Keratinocyte (primary cell): ENCODE measurements around the gene KCTD8. TPM values are rescaled to one million over a fixed set of nuclear protein-coding genes. Genes with fewer than 3 reads are reported as not detected.

Experiments used
- DNase-seq: peaks from one replicate; pipeline ENCODE4 v3.0.0-alpha.2; 2011; ENCODE audit warnings: low read depth, missing footprints, low spot score
- FAIRE-seq: peaks from 2 replicates; lab custom pipeline; 2011; peaks lifted over from hg19 to GRCh38; lab: Jason Lieb, UNC
- H2AFZ ChIP-seq: 2 replicates; pipeline ENCODE4 v1.6.0; 2012; ENCODE audit warnings: low read length, control low read depth, inconsistent platforms; ENCODE audit not compliant: control insufficient read depth
- H3K27ac ChIP-seq: 2 replicates; pipeline ENCODE4 v1.5.1; 2011; ENCODE audit warnings: low read length; ENCODE audit not compliant: control insufficient read depth, insufficient read depth
- H3K27me3 ChIP-seq: 3 replicates; pipeline ENCODE4 v1.6.0; 2011; ENCODE audit warnings: low read length; ENCODE audit not compliant: control insufficient read depth, insufficient read depth; ENCODE audit errors: extremely low read depth
- H3K36me3 ChIP-seq, 2 experiments: 2 replicates in 1 of 2; 3 replicates in 1 of 2; pipeline ENCODE4 v1.5.1; 2011; ENCODE audit warnings: low read length in 2 of 2, mild to moderate bottlenecking in 1 of 2; ENCODE audit not compliant: control insufficient read depth in 2 of 2, insufficient read depth in 2 of 2; ENCODE audit errors: extremely low read depth in 1 of 2
- H3K4me1 ChIP-seq: 3 replicates; pipeline ENCODE4 v1.5.1; 2011; ENCODE audit warnings: low read length; ENCODE audit not compliant: control insufficient read depth, insufficient read depth; ENCODE audit errors: extremely low read depth
- H3K4me2 ChIP-seq: 3 replicates; pipeline ENCODE4 v1.6.0; 2011; ENCODE audit warnings: low read depth, low read length; ENCODE audit not compliant: control insufficient read depth, insufficient read depth; ENCODE audit errors: extremely low read depth
- H3K4me3 ChIP-seq, 3 experiments: fragments of 200-600 bp in 1 of 3; sonication (generic) in 1 of 3; 2 replicates in 2 of 3; 3 replicates in 1 of 3; pipeline ENCODE4 v1.5.1; 2011 to 2016; ENCODE audit warnings: low read length in 3 of 3, mild to moderate bottlenecking in 3 of 3, control low read depth in 2 of 3, inconsistent platforms in 1 of 3, low read depth in 1 of 3, mixed read lengths in 1 of 3, mixed run types in 1 of 3, moderate library complexity in 1 of 3; ENCODE audit not compliant: control insufficient read depth in 2 of 3, insufficient read depth in 2 of 3; ENCODE audit errors: extremely low read depth in 1 of 3
- H3K79me2 ChIP-seq: 2 replicates; pipeline ENCODE4 v1.6.0; 2012; ENCODE audit warnings: low read length; ENCODE audit not compliant: control insufficient read depth, insufficient read depth
- H3K9ac ChIP-seq: 3 replicates; pipeline ENCODE4 v1.6.0; 2011; ENCODE audit warnings: low read length; ENCODE audit not compliant: control insufficient read depth, insufficient read depth; ENCODE audit errors: extremely low read depth
- H3K9me1 ChIP-seq: 3 replicates; pipeline ENCODE4 v1.6.0; 2011; ENCODE audit warnings: low read length; ENCODE audit not compliant: control insufficient read depth, insufficient read depth; ENCODE audit errors: extremely low read depth
- H3K9me3 ChIP-seq: 2 replicates; pipeline ENCODE4 v1.5.1; 2012; ENCODE audit warnings: low read depth, low read length; ENCODE audit not compliant: control insufficient read depth
- H4K20me1 ChIP-seq: 3 replicates; pipeline ENCODE4 v1.6.0; 2011; ENCODE audit warnings: low read length; ENCODE audit not compliant: control insufficient read depth, insufficient read depth; ENCODE audit errors: extremely low read depth
- CTCF ChIP-seq, 3 experiments: IDR thresholded peaks in 1 of 3; conservative IDR thresholded peaks in 1 of 3; optimal IDR thresholded peaks in 1 of 3; 2 replicates in 2 of 3; 3 replicates in 1 of 3; pipeline versions ENCODE3 to v1.5.1; 2011; ENCODE audit warnings: low read length in 3 of 3, mild to moderate bottlenecking in 3 of 3, moderate library complexity in 2 of 3, control low read depth in 1 of 3, inconsistent platforms in 1 of 3; ENCODE audit not compliant: insufficient read depth in 2 of 3; ENCODE audit errors: extremely low read depth in 1 of 3
- EZH2 ChIP-seq: IDR thresholded peaks from one replicate; pipeline ENCODE4 v1.6.1; 2012; ENCODE audit warnings: inconsistent platforms, mild to moderate bottlenecking, low read length, moderate library complexity
- dilution Hi-C: fragments of 300-500 bp; cut with MboI; formaldehyde crosslinking; loops from one replicate; pipeline ENCODE4 v1.7.0; 2020; ENCODE audit warnings: low sequenced_read_pairs; ENCODE audit not compliant: extremely low pct_ligation_motif_present
- polyA plus RNA-seq, 5 experiments: library from polyadenylated mRNA; depleted of rRNA in 3 of 5; stranded (reverse) in 3 of 5; stranded (forward) in 1 of 5; unstranded in 1 of 5; fragments of >200 nt; gene quantifications; 1 replicate in 1 of 5; 2 replicates in 3 of 5; 3 replicates in 1 of 5; pipeline versions ENCODE4 v1.2.1 to v1.2.3, GENCODE V29; 2011 to 2012; ENCODE audit warnings: missing spikeins in 2 of 5, low read depth in 1 of 5, low replicate concordance in 1 of 5

KCTD8 gene
- polyA plus RNA-seq, 1 donor (not counting 4 experiments of a cell fraction or from before 2014, with no cell fraction given): 0.97 TPM

- Histone ChIP-seq H3K4me3 (peak overlapping the region; percentile 49 to 91 (median 87)), H2AFZ (peak overlapping the region; percentile 99), H3K9me1 (no peaks in the 10 kb centered on the region), H3K79me2 (no peaks in the 10 kb centered on the region), H3K9ac (peak overlapping the region; percentile 44), H3K4me1 (peaks cover 14% of the 10 kb centered on the region), H3K27ac (no peak overlapping the region), H3K9me3 (no peaks in the 10 kb centered on the region), H3K27me3 (peaks cover 30% of the 10 kb centered on the region), H4K20me1 (no peaks in the 10 kb centered on the region), H3K36me3 (no peaks in the 10 kb centered on the region), H3K4me2 (peak overlapping the region; percentile 100)
- FAIRE-seq (no peak), DNase-seq (no peak)
- TF ChIP-seq EZH2 (peak; percentile 41), CTCF (optimal IDR thresholded peaks at IDR 0.05 in 1 of 3, IDR thresholded peaks at IDR 0.05 in 1 of 3, conservative IDR thresholded peaks at IDR 0.05 in 1 of 3; ENCODE audit: extremely low read depth in 1 of 3, insufficient read depth in 2 of 3, low read length in 3 of 3) (peak in 2 of 3 experiments; percentile 18 to 48)
- dilution Hi-C loops: no loop called here
Observed at GRCh38 chr4:44447563-44448504, 775 bp downstream of the KCTD8 start.

GRCh38 chr4:44446801-44447562 lies 1.6 kb downstream of the KCTD8 start:
- FAIRE-seq: no peak
- Histone ChIP-seq H2AFZ (peak overlapping the region; percentile 74), H3K27ac (no peak overlapping the region), H3K27me3 (peaks cover 30% of the 10 kb centered on the region), H3K9me3 (no peaks in the 10 kb centered on the region), H3K4me2 (peak overlapping the region; percentile 100), H3K9me1 (no peaks in the 10 kb centered on the region), H3K36me3 (no peaks in the 10 kb centered on the region), H4K20me1 (no peaks in the 10 kb centered on the region), H3K4me3 (peak overlapping the region; percentile 49 to 91 (median 87)), H3K4me1 (peaks cover 14% of the 10 kb centered on the region), H3K79me2 (no peaks in the 10 kb centered on the region), H3K9ac (no peak overlapping the region)
- no peak for DNase-seq
- dilution Hi-C loops: no loop called here
- TF ChIP-seq EZH2 (peak; percentile 52), CTCF (optimal IDR thresholded peaks at IDR 0.05 in 1 of 3, IDR thresholded peaks at IDR 0.05 in 1 of 3, conservative IDR thresholded peaks at IDR 0.05 in 1 of 3; ENCODE audit: extremely low read depth in 1 of 3, insufficient read depth in 2 of 3, low read length in 3 of 3) (no peak)
